ENCODE data around the gene GPI.
A peak's percentile ranks its signal among the peaks of the same experiment; 100 is the strongest.
"Not testable (repeated sequence)": the region's sequence is repeated elsewhere in the genome, so short reads cannot be mapped to it uniquely, and the experiment has no call there.

GPI gene

GRCh38 chr19:34364830-34365462 lies at the start of gene GPI:
Gene GPI, plus strand, starts transcription at chr19:34365196. Its CDS starts 71 bp downstream, at chr19:34365267.
- DNase-seq (ENCODE audit: low read depth): peak; percentile 47

- DNase-seq (ENCODE audit: low read depth): no peak
Measured at GRCh38 chr19:34316247-34316646, 48.7 kb upstream of the GPI start.

GRCh38 chr19:34316741-34317301 lies 48.2 kb upstream of the GPI start:
- no peak for DNase-seq (ENCODE audit: low read depth)

GRCh38 chr19:34317311-34317927 lies 47.6 kb upstream of the GPI start:
- no peak for DNase-seq (ENCODE audit: low read depth)

GRCh38 chr19:34319230-34319585 lies 45.8 kb upstream of the GPI start:
- no peak for DNase-seq (ENCODE audit: low read depth)

- DNase-seq (ENCODE audit: low read depth): no peak
Measured at GRCh38 chr19:34319785-34320184, 45.2 kb upstream of the GPI start.

- DNase-seq (ENCODE audit: low read depth): no peak
Measured at GRCh38 chr19:34320277-34320676, 44.7 kb upstream of the GPI start.

DNA sequence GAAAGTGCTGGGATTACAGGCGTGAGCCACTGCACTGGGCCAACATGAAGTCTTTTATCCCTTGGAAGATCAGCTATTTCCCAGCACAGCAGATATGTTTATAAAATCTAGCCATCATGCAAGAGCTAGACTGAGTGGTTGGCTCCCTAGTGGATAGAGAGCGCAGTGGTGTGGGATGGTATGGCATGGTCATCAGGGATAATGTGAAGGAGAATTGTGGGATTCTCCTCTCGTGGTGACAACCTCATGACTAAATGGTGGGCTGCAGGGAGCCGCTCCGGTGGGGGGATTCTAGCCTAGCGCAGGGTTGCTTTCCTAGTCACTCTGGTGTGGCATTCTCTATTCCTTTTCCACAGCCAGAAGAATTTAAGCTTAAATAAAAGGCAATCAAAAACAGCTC lies 43.3 kb upstream of the GPI start:
- DNase-seq (ENCODE audit: low read depth): no peak

- DNase-seq (ENCODE audit: low read depth): no peak
Measured at GRCh38 chr19:34323433-34324204, 41.4 kb upstream of the GPI start.

DNA sequence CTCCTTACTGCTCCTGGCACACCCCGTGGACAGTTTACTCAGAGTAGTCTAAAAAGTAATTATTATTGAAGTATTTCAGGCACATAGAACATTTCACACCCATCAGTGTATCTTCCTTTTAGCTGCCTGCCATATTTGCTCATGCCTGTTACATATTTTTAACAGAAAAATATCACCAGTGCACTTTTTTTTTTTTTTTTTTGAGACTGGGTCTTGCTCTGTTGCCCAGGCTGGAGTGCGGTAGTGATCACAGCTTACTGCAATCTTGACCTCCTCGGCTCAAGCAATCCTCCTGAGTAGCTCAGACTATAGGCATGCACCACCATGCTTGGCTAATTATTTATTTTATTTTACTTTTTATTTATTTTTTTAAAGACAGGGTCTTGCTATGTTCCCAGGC lies 40.7 kb upstream of the GPI start:
- DNase-seq (ENCODE audit: low read depth): no peak

GRCh38 chr19:34325181-34325580 lies 39.8 kb upstream of the GPI start:
- no peak for DNase-seq (ENCODE audit: low read depth)

- DNase-seq (ENCODE audit: low read depth): no peak
Measured at GRCh38 chr19:34325981-34326787, 38.8 kb upstream of the GPI start.

DNA sequence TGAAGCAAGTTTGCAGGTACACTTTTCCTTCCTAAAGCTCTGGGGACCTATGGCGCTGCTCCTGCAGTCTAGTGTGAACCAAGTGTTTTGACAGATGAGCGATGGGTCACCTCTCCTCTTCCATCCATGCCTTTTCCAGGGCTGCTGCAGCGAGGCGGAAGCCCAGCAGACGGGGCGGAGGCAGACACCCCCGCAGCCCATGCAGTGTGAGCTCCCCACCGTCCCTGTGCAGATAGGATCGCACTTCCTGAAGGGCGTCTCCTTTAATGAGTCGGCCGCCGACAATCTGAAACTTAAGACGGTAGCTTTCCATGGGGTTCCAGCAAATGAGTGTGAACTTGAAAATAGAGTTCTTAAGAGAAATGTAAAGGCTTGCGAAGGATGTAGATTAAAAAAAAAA lies 37.1 kb upstream of the GPI start:
- DNase-seq (ENCODE audit: low read depth): no peak

DNA sequence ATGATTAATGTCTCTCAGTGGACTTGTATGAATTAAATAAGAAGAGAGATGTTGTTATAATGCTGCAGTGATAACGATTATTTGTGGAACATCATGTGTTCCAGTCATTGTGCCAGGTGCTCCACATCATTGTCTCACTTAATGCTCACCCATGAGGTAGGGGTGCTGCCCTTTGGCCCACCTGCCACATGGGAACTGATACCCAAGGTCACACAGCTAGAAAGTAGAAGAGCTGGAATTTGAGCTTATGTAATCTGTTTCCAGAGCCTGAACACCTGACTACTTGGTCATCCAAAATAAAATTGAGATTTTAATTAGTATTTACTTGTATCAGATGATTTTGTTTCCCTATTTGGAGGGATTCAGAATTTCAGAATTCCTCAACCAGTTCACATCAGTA lies 36.0 kb upstream of the GPI start:
- DNase-seq (ENCODE audit: low read depth): no peak

DNA sequence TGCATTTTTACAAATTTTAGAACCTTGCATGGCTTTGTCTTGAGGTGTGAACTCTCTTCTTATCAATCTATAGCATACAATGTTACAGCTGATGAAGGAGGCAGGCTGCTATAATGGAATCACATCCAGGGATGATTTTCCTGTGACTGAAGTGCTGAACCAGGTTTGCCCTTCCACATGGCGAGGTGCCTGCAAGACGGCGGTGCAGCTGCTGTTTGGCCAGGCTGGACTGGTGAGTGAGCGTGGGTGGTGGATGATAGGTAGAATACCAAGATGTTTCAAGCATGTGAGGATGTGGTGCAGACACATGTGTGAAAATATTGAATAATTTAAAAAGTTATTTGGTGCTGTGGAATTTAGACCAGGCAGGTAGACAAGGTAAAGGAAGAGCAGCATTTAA lies 34.9 kb upstream of the GPI start:
- no peak for DNase-seq (ENCODE audit: low read depth)

- DNase-seq (ENCODE audit: low read depth): not testable (repeated sequence)
Measured at GRCh38 chr19:34330596-34330995, 34.4 kb upstream of the GPI start.

DNA sequence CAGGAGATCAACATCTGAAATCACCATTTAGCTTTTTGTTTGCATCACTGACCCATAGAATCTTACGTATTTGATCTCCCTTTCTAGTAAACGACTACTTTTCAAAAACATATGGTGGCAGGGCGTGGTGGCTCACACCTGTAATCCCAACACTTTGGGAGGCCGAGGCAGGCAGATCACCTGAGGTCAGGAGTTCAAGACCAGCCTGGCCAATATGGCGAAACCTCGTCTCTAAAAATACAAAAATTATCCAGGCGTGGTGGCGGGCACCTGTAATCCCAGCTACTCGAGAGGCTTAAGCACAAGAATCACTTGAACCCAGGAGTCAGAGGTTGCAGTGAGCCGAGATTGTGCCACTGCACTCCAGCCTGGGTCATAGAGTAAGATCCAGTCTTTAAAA lies 33.4 kb upstream of the GPI start:
- DNase-seq (ENCODE audit: low read depth): not testable (repeated sequence)

- DNase-seq (ENCODE audit: low read depth): no peak
Measured at GRCh38 chr19:34332027-34332760, 32.8 kb upstream of the GPI start.

DNA sequence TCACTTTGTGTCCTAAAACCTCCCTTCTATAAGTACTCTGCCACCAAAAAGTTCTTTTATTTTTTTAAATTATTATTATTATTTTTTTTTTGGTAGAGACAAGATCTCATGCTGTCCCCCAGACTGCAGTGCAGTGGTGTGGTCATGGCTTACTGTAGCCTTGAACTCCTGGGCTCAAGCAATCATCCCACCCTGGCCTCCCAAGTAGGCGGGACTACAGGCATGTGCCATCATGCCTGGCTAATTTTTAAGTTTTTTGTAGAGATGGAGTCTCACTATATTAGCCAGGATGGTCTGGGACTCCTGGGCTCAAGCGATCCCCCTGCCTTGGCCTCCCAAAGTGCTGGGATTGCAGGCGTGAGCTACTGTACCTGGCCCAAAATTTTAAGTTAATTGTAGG lies 29.1 kb upstream of the GPI start:
- DNase-seq (ENCODE audit: low read depth): no peak

- no peak for DNase-seq (ENCODE audit: low read depth)
Measured at GRCh38 chr19:34336781-34337271, 28.2 kb upstream of the GPI start.

- DNase-seq (ENCODE audit: low read depth): no peak
Measured at GRCh38 chr19:34337739-34338138, 27.3 kb upstream of the GPI start.

Data from stimulated activated CD8-positive, alpha-beta memory T cell treated with anti-CD3 and anti-CD28 coated beads, Interleukin-7, amount 100 ng/mL, for 24 hours (primary cell).